Transverse colon (tissue), 4 donors: ENCODE data around the gene PNMA8C.

Source experiments
- CTCF ChIP-seq, 5 experiments: fragments of 200-600 bp in 3 of 5; fragments of 450-650 bp in 2 of 5; sonication (generic) in 3 of 5; IDR thresholded peaks; 1 replicate in 2 of 5; 2 replicates in 3 of 5; pipeline ENCODE4 v1.5.1; 2016 to 2017; ENCODE audit warnings: antibody characterized with exemption in 5 of 5, inconsistent platforms in 3 of 5, mild to moderate bottlenecking in 2 of 5, moderate library complexity in 1 of 5
- POLR2A ChIP-seq: fragments of 450-650 bp; IDR thresholded peaks from one replicate; pipeline ENCODE4 v1.6.1; 2016; ENCODE audit warnings: antibody characterized with exemption, mild to moderate bottlenecking, moderate library complexity
- POLR2AphosphoS5 ChIP-seq, 3 donors: sonication (generic); formaldehyde crosslinking; IDR thresholded peaks; one replicate each; pipeline ENCODE4 v1.6.1; 2016; ENCODE audit warnings: antibody characterized with exemption in 3 of 3

GRCh38 chr19:46378268-46378667 is 50.5 kb downstream of the PNMA8C start:
- TF ChIP-seq CTCF (IDR thresholded peaks at IDR 0.05) (no peak), POLR2A (no peak), POLR2AphosphoS5 (IDR thresholded peaks at IDR 0.05) (peak in 1 of 3 donors; percentile 49)
